Measurements from ENCODE around the gene CFB. TPM values are rescaled to one million over a fixed set of nuclear protein-coding genes. Genes with fewer than 3 reads are reported as not detected.

The CFB gene
- total and polyA plus RNA-seq, 2 of the 13 experiments (the other 11 are each of a cell fraction or from before 2014, with no cell fraction given) = 171 to 513 TPM

GRCh38 chr6:31901415-31901952 is 44.4 kb upstream of the CFB start:
- peak overlapping the region; percentile 65 to 78 (median 67); a peak in 5 of 6 replicates for H3K4me3 ChIP-seq (replicated peaks in 1 of 3; ENCODE audit: insufficient read depth in 1 of 3, low read depth in 2 of 3, low read length in 3 of 3)
- CTCF ChIA-PET (ENCODE audit: low intra/inter-chr PET ratio, low total read pairs) = no interaction called here
- in situ Hi-C loops (cut with HindIII; ENCODE audit: extremely low pct_ligation_motif_present, low pct_unique_long_range_greater_than_20kb) = loop anchor here (5.0 to 25.0 kb wide), 2 partner anchors 46 to 1061 kb away; partner anchors contain the start of genes BRD2, CFB and HLA-DMA
- no peaks in the 10 kb centered on the region for H3K9me3 ChIP-seq (ENCODE audit: low read length)
- peaks cover 49% of the 10 kb centered on the region for H3K4me1 ChIP-seq (ENCODE audit: insufficient read depth, low read length)
- H4K20me1 ChIP-seq (ENCODE audit: insufficient read depth, low read length) = no peaks in the 10 kb centered on the region
- H3K36me3 ChIP-seq (replicated peaks in 1 of 2; ENCODE audit: control insufficient read depth in 1 of 2, insufficient read depth in 2 of 2, low read length in 2 of 2) = no peaks in the 10 kb centered on the region
- ATAC-seq (no peak), FAIRE-seq (no peak), DNase-seq (ENCODE audit: low spot score) (no peak)
- H3K4me2 ChIP-seq (ENCODE audit: low read depth, low read length) = peak overlapping the region; percentile 95
- 22% methylated on average over 44 of the region's 45 CpGs for WGBS (ENCODE audit: low lambda C conversion rate)
- POLR2A ChIA-PET = interaction anchor here (0.6 to 5.6 kb wide), 12 partner anchors 17 to 198 kb away, joined by 3 to 69 read pairs (median 6); partner anchors contain the start of genes ABHD16A, CFB, LSM2 and NEU1
- intact Hi-C loops (cut with micrococcal nuclease; ENCODE audit: unreplicated experiment) = no loop called here
- BruUV-seq (replicated peaks) = TSS peak; percentile 57
- H3K27ac ChIP-seq (ENCODE audit: extremely low read length, insufficient read depth, low read length) = peak overlapping the region; percentile 60
- H3K79me2 ChIP-seq (ENCODE audit: insufficient read depth, low read length) = peaks cover 21% of the 10 kb centered on the region
- no peak overlapping the region for H2AFZ ChIP-seq (ENCODE audit: low read length)
- peak overlapping the region; percentile 66 for H3K9ac ChIP-seq (ENCODE audit: insufficient read depth, low read depth, low read length)
- H3K27me3 ChIP-seq (ENCODE audit: control insufficient read depth in 1 of 2, insufficient read depth in 2 of 2, low read length in 2 of 2) = peaks cover 1 to 13% of the 10 kb centered on the region in 2 experiments; a peak in 2 of 5 replicates
- TF ChIP-seq MLXIP (CRISPR knock-in tag; IDR thresholded peaks at IDR 0.05; ENCODE audit: borderline replicate concordance) (no peak), PAWR (CRISPR knock-in tag; IDR thresholded peaks at IDR 0.05; ENCODE audit: borderline replicate concordance) (no peak), PAXIP1 (CRISPR knock-in tag; conservative IDR thresholded peaks at IDR 0.05) (no peak; the same call in 1 of the 2 replicates), MXI1 (IDR thresholded peaks at IDR 0.05; ENCODE audit: borderline replicate concordance, low read depth, low read length) (no peak), ZNF281 (CRISPR knock-in tag; IDR thresholded peaks at IDR 0.05; ENCODE audit: borderline replicate concordance) (peak; percentile 67; the same call in 1 of the 2 replicates), HHEX (CRISPR knock-in tag; IDR thresholded peaks at IDR 0.05) (no peak), HOXA3 (CRISPR knock-in tag; IDR thresholded peaks at IDR 0.05) (no peak), ZNF329 (CRISPR knock-in tag; IDR thresholded peaks at IDR 0.05; ENCODE audit: low read depth) (no peak), ZNF777 (CRISPR knock-in tag; IDR thresholded peaks at IDR 0.05) (no peak), ZNF703 (CRISPR knock-in tag; IDR thresholded peaks at IDR 0.05; ENCODE audit: borderline replicate concordance) (no peak; the same call in 1 of the 2 replicates), ZNF512 (CRISPR knock-in tag; IDR thresholded peaks at IDR 0.05) (no peak), NCOR1 (IDR thresholded peaks at IDR 0.05; ENCODE audit: borderline replicate concordance, low read length) (0 out of 2 replicates have a peak, but pooled peaks have one; percentile 14)
